ENCODE measurements around the gene CHRD.
A peak's percentile ranks its signal among the peaks of the same experiment; 100 is the strongest.

CHRD gene

DNA sequence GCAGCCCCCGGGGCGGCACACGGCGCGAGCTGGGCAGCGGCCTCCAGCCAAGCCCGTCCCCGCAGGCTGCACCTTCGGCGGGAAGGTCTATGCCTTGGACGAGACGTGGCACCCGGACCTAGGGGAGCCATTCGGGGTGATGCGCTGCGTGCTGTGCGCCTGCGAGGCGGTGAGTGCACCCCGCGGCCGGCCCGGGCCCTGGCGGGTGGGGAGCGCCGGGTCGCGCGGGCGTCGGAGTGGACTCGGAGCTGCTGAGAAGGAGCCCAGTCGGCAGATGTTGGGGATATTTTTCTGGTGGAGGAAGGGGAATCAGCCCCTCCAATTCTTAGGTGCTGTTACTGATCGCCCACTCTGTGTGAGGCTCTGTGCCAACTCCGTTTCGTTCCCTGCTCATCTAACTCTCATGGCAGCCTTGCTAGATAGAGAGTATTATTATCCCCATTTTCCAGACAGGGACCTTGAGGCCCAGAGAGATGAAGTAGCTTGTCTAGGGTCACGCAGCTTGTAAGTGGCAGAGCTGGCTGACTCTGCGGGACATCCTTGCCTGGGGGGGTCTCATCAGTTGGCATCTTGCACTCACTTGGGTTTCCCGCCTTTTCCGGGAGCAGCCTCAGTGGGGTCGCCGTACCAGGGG lies 890 bp downstream of the CHRD start:
- peak overlapping the region; percentile 59 for H3K4me3 Mint-ChIP-seq
- H3K27me3 Mint-ChIP-seq, result peaks cover 73% of the 10 kb centered on the region
- H3K27ac Mint-ChIP-seq, result no peak overlapping the region
- H3K4me1 Mint-ChIP-seq (ENCODE audit: low read depth), result peaks cover 7% of the 10 kb centered on the region
- H3K36me3 Mint-ChIP-seq (ENCODE audit: low read depth), result no peaks in the 10 kb centered on the region
- DNase-seq, result peak; percentile 53
- H3K9me3 Mint-ChIP-seq, result no peaks in the 10 kb centered on the region

DNA sequence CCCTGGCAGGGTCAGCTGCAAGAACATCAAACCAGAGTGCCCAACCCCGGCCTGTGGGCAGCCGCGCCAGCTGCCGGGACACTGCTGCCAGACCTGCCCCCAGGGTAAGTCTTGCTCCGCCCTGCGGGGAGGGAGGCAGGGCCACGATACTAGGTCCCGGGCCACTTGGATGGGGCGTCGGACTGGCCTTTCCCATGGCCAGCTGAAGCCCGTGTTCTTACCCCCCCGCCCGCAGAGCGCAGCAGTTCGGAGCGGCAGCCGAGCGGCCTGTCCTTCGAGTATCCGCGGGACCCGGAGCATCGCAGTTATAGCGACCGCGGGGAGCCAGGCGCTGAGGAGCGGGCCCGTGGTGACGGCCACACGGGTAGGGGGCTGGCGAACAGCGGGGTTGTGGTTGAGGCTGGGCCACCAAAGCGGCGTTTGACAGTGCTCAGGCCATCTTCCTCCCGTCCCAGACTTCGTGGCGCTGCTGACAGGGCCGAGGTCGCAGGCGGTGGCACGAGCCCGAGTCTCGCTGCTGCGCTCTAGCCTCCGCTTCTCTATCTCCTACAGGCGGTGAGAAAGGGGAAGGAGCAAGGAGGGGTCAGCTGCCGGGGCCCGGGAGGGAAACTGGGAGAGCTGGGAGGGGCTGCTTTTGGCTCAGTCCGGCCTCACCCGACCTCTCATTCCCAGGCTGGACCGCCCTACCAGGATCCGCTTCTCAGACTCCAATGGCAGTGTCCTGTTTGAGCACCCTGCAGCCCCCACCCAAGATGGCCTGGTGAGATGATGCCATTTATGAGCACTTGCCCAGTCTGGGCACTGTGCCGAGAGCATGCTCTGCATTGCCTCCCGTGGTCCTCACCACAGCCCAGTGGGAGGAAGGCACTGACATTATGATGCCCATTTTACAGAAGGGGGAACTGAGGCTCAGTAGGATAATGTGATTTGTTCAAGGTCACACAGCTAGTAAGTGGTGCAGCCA lies 1.7 kb downstream of the CHRD start:
- peak overlapping the region; percentile 59 for H3K4me3 Mint-ChIP-seq
- H3K27ac Mint-ChIP-seq, result no peak overlapping the region
- H3K36me3 Mint-ChIP-seq (ENCODE audit: low read depth), result no peaks in the 10 kb centered on the region
- no peaks in the 10 kb centered on the region for H3K9me3 Mint-ChIP-seq
- H3K4me1 Mint-ChIP-seq (ENCODE audit: low read depth), result peaks cover 7% of the 10 kb centered on the region
- H3K27me3 Mint-ChIP-seq, result peaks cover 77% of the 10 kb centered on the region
- peak; percentile 51 for DNase-seq

DNA sequence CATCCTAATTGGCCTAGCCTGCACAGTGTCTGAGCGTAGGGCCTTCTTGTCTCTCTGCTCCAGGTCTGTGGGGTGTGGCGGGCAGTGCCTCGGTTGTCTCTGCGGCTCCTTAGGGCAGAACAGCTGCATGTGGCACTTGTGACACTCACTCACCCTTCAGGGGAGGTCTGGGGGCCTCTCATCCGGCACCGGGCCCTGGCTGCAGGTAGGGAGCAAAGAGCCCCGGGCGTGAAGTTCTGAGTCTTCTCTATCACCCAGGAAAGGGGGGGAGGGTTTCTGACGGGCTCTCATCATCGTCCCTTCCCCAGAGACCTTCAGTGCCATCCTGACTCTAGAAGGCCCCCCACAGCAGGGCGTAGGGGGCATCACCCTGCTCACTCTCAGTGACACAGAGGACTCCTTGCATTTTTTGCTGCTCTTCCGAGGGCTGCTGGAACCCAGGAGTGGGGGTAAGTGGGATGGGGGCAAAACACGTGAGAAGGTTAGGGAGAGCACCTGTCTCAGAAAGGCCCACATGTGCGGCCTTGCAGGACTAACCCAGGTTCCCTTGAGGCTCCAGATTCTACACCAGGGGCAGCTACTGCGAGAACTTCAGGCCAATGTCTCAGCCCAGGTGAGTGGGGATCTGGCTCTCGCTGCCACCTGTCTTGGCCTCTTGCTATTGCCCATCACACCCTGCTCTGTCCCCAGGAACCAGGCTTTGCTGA lies 2.6 kb downstream of the CHRD start:
- H3K27me3 Mint-ChIP-seq, result peaks cover 75% of the 10 kb centered on the region
- H3K4me1 Mint-ChIP-seq (ENCODE audit: low read depth), result peaks cover 7% of the 10 kb centered on the region
- no peak overlapping the region for H3K27ac Mint-ChIP-seq
- no peaks in the 10 kb centered on the region for H3K36me3 Mint-ChIP-seq (ENCODE audit: low read depth)
- no peak for DNase-seq
- no peaks in the 10 kb centered on the region for H3K9me3 Mint-ChIP-seq
- H3K4me3 Mint-ChIP-seq, result no peak overlapping the region

DNA sequence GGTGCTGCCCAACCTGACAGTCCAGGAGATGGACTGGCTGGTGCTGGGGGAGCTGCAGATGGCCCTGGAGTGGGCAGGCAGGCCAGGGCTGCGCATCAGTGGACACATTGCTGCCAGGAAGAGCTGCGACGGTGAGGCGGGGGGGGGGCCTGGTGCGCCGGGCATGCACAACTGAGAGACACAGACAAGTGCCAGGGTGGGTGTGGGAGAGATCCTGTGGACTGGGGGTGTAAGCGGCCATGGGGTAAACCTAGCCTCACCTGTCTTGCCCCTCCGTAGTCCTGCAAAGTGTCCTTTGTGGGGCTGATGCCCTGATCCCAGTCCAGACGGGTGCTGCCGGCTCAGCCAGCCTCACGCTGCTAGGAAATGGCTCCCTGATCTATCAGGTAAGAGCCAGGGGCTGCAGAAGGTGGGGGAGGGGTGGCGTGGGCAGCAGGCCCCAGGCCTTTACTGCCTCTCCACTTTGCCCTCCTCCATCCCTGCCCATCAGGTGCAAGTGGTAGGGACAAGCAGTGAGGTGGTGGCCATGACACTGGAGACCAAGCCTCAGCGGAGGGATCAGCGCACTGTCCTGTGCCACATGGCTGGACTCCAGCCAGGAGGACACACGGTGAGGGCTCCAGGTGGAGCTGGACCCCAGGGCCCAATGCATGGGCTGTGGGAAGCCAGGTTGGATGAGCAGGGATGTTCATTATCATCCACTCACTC lies 3.3 kb downstream of the CHRD start:
- Mint-ChIP-seq H3K27ac (no peak overlapping the region), H3K4me3 (no peak overlapping the region), H3K27me3 (peaks cover 68% of the 10 kb centered on the region), H3K4me1 (ENCODE audit: low read depth) (peaks cover 7% of the 10 kb centered on the region), H3K36me3 (ENCODE audit: low read depth) (no peaks in the 10 kb centered on the region), H3K9me3 (no peaks in the 10 kb centered on the region)
- no peak for DNase-seq

DNA sequence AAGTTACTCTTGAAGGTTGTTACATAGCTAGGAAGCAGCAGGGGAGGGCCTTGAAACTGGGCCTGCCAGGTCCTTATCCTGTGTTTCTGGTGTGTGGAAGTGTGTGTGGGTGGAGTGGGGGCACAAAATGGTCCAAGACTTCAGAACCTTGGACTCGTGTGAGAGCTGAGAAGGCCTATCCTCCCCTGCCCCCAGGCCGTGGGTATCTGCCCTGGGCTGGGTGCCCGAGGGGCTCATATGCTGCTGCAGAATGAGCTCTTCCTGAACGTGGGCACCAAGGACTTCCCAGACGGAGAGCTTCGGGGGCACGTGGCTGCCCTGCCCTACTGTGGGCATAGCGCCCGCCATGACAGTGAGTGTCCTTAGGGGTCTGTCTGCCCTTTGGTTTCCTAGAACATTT lies 4.5 kb downstream of the CHRD start:
- Mint-ChIP-seq H3K9me3 (no peaks in the 10 kb centered on the region), H3K4me3 (no peak overlapping the region), H3K36me3 (ENCODE audit: low read depth) (no peaks in the 10 kb centered on the region), H3K4me1 (ENCODE audit: low read depth) (peaks cover 7% of the 10 kb centered on the region), H3K27me3 (peaks cover 56% of the 10 kb centered on the region), H3K27ac (no peak overlapping the region)
- no peak for DNase-seq

DNA sequence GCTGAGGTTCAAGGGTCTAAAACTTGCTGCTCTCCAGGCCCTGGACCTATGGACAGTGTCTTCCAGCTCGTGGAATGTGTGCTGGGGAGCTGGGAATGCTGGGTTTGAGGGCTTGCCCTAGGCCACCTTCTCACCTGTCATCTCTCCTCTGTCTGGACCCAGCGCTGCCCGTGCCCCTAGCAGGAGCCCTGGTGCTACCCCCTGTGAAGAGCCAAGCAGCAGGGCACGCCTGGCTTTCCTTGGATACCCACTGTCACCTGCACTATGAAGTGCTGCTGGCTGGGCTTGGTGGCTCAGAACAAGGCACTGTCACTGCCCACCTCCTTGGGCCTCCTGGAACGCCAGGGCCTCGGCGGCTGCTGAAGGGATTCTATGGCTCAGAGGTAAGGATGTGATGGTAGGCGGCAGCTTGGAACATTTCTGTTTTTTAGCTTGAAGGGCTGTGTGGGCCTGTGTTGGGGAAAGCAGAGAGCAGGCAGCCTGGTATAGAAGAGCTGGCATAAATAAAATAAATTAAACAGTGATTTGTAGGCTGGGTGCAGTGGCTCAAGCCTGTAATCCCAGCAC lies 5.1 kb downstream of the CHRD start:
- DNase-seq, result no peak
- Mint-ChIP-seq H3K36me3 (ENCODE audit: low read depth) (no peaks in the 10 kb centered on the region), H3K27ac (no peak overlapping the region), H3K9me3 (no peaks in the 10 kb centered on the region), H3K27me3 (peaks cover 55% of the 10 kb centered on the region), H3K4me1 (ENCODE audit: low read depth) (peaks cover 7% of the 10 kb centered on the region), H3K4me3 (no peak overlapping the region)

DNA sequence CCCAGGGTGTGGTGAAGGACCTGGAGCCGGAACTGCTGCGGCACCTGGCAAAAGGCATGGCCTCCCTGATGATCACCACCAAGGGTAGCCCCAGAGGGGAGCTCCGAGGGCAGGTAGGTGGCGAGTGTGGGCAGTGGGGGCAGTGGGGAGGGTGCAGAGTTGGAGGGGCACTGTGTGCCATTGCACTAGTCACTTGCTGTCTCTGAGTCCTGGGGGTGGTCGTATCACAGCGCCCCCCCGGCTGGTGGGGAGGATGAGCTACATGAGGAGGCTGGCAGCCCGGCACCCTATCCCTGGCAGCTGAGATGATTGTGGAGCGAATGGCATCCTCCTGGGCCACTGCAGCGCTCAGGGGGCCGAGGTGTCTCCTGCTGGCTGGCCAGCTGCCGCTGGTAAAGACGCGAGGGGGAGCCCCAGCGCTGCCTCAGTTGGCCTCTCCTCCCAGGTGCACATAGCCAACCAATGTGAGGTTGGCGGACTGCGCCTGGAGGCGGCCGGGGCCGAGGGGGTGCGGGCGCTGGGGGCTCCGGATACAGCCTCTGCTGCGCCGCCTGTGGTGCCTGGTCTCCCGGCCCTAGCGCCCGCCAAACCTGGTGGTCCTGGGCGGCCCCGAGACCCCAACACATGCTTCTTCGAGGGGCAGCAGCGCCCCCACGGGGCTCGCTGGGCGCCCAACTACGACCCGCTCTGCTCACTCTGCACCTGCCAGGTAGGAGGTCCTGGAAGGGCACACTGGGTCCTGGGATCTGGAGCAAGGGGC lies 6.4 kb downstream of the CHRD start:
- Mint-ChIP-seq H3K27me3 (peaks cover 48% of the 10 kb centered on the region), H3K36me3 (ENCODE audit: low read depth) (no peaks in the 10 kb centered on the region), H3K4me1 (ENCODE audit: low read depth) (peaks cover 4% of the 10 kb centered on the region), H3K9me3 (no peaks in the 10 kb centered on the region), H3K27ac (no peak overlapping the region), H3K4me3 (no peak overlapping the region)
- no peak for DNase-seq

DNA sequence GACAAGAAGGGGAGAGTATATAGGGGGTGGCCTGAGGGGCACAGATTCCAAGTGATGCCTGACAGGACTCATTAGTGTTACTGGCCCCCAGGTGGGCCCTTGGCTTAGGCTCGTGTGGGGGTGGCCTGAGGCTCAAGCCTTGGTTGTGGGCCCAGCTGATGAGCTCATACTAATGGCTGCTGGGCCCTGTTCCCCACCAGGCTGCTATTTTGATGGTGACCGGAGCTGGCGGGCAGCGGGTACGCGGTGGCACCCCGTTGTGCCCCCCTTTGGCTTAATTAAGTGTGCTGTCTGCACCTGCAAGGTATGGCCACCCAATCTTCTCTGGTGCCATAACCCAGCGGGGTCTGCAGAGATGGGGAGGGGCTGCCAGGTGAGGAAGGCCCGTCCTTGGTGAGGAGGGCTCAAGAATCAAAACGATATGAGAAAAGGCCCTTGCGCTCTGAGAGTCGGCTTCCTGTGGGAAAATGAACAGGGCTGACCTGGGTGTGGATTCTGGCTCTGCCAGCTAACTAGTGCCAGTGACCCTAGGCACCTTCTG lies 7.4 kb downstream of the CHRD start:
- H3K27me3 Mint-ChIP-seq, result peaks cover 38% of the 10 kb centered on the region
- no peaks in the 10 kb centered on the region for H3K9me3 Mint-ChIP-seq
- no peak overlapping the region for H3K4me3 Mint-ChIP-seq
- DNase-seq, result no peak
- H3K4me1 Mint-ChIP-seq (ENCODE audit: low read depth), result no peaks in the 10 kb centered on the region
- no peak overlapping the region for H3K27ac Mint-ChIP-seq
- no peaks in the 10 kb centered on the region for H3K36me3 Mint-ChIP-seq (ENCODE audit: low read depth)

DNA sequence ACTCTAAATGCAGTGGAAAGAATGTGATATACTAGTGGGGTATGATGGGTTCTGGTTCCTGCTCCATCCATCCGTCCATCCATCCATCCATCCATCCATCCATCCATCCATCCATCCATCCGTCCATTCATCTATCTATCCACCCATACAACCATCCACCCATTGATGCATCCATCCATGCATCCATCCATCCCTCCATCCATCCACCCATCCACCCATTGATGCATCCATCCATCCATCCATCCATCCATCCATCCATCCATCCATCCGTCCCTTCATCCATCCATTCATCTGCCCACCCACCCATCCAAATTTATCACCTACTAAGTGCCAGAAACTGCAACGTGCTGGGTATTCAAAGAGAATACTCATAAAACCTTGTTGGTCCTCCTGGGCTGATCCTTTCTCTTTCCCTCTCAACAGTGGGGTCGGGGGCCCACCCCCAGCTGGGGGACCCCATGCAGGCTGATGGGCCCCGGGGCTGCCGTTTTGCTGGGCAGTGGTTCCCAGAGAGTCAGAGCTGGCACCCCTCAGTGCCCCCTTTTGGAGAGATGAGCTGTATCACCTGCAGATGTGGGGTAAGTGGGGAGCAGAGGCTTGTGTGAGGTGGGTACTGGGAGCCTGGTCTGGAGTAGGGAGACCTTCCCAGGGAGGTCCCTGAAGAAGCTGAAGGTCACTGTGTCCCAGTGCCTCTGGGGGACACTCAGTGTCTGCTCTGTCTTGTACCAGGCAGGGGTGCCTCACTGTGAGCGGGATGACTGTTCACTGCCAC lies 8.5 kb downstream of the CHRD start:
- Mint-ChIP-seq H3K9me3 (no peaks in the 10 kb centered on the region), H3K27me3 (peaks cover 26% of the 10 kb centered on the region), H3K4me3 (no peak overlapping the region), H3K36me3 (ENCODE audit: low read depth) (no peaks in the 10 kb centered on the region), H3K27ac (no peak overlapping the region), H3K4me1 (ENCODE audit: low read depth) (no peaks in the 10 kb centered on the region)
- DNase-seq, result no peak

DNA sequence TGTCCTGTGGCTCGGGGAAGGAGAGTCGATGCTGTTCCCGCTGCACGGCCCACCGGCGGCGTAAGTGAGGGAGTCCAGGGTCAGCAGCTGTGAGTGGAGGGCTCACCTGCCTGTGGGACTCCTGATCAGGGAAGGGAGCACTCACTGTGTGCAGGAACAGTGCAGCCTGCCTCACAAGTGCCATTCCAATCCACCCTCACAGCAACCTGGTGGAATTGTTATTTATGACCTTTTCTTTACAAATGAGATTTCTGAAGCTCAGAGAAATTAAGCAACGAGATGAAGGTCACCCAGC lies 9.0 kb downstream of the CHRD start:
- H3K4me1 Mint-ChIP-seq (ENCODE audit: low read depth), result no peaks in the 10 kb centered on the region
- H3K27me3 Mint-ChIP-seq, result peaks cover 23% of the 10 kb centered on the region
- no peak for DNase-seq
- no peak overlapping the region for H3K27ac Mint-ChIP-seq
- H3K36me3 Mint-ChIP-seq (ENCODE audit: low read depth), result no peaks in the 10 kb centered on the region
- no peaks in the 10 kb centered on the region for H3K9me3 Mint-ChIP-seq
- H3K4me3 Mint-ChIP-seq, result no peak overlapping the region

DNA sequence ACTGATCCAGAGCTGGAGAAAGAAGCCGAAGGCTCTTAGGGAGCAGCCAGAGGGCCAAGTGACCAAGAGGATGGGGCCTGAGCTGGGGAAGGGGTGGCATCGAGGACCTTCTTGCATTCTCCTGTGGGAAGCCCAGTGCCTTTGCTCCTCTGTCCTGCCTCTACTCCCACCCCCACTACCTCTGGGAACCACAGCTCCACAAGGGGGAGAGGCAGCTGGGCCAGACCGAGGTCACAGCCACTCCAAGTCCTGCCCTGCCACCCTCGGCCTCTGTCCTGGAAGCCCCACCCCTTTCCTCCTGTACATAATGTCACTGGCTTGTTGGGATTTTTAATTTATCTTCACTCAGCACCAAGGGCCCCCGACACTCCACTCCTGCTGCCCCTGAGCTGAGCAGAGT lies 9.5 kb downstream of the CHRD start:
- Mint-ChIP-seq H3K4me3 (no peak overlapping the region), H3K27me3 (peaks cover 18% of the 10 kb centered on the region), H3K27ac (no peak overlapping the region), H3K36me3 (ENCODE audit: low read depth) (no peaks in the 10 kb centered on the region), H3K9me3 (no peaks in the 10 kb centered on the region), H3K4me1 (ENCODE audit: low read depth) (no peaks in the 10 kb centered on the region)
- no peak for DNase-seq

DNA sequence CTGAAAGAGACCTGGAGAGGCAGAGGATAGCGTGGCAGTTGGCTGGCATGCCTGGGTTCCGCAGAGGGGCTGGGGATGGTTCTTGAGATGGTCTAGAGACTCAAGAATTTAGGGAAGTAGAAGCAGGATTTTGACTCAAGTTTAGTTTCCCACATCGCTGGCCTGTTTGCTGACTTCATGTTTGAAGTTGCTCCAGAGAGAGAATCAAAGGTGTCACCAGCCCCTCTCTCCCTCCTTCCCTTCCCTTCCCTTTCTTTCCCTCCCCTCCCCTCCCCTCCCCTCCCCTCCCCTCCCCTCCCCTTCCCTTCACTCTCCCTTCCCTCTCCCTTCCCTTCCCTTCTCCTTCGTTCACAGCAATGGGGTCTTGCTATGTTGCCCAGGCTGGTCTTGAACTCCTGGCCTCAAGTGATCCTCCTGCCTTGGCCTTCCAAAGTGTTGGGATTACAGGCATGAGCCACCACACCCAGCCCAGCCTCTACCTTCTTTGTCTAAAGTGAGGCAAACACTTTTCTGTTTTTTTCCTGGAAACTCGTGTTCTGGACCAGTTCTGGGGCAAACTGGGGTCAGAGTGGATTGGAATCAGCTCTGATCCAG lies 10.2 kb downstream of the CHRD start:
- Mint-ChIP-seq H3K27ac (no peak overlapping the region), H3K9me3 (no peaks in the 10 kb centered on the region), H3K4me1 (ENCODE audit: low read depth) (no peaks in the 10 kb centered on the region), H3K27me3 (peaks cover 14% of the 10 kb centered on the region), H3K36me3 (ENCODE audit: low read depth) (no peaks in the 10 kb centered on the region), H3K4me3 (no peak overlapping the region)
- DNase-seq, result no peak

DNA sequence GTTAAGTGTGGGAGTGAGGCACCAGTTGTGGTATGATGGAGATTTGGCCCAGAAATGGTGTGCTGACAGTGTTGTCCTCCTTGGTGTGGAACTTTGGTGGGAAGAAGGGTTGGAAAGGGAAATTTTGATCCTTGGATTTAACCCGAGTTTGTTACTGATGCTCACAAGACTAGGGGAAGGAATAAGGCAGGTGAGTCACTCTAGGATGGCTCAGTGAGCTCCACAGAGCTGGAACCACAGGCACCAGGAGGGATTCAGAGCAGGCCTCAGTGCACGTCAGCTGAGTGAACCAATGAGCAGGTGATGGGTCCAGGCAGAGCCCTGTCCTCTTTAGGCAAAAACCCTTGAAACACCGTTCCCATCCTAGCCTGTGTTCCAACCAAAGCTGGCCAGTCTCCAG lies 11.4 kb downstream of the CHRD start:
- Mint-ChIP-seq H3K4me1 (ENCODE audit: low read depth) (no peaks in the 10 kb centered on the region), H3K36me3 (ENCODE audit: low read depth) (no peaks in the 10 kb centered on the region), H3K9me3 (no peaks in the 10 kb centered on the region), H3K27ac (no peak overlapping the region), H3K27me3 (peaks cover 4% of the 10 kb centered on the region), H3K4me3 (no peak overlapping the region)
- no peak for DNase-seq

All from activated T-cell treated with anti-CD3 and anti-CD28 coated beads, Interleukin-2, amount 50 U/mL, for 24 hours (primary cell).